CD14-positive monocyte (primary cell): ENCODE data around the gene EPHA1. TPM values are rescaled to one million over a fixed set of nuclear protein-coding genes. Genes with fewer than 3 reads are reported as not detected.

Experiments
- DNase-seq, 3 donors: peaks; one replicate each; pipeline ENCODE4 v3.0.0-alpha.2; 2011 to 2022
- H2AFZ ChIP-seq: 2 replicates; pipeline ENCODE4 v1.6.0; 2012; ENCODE audit warnings: mild to moderate bottlenecking, low read depth, low read length, inconsistent platforms; ENCODE audit not compliant: insufficient read depth, poor library complexity, severe bottlenecking
- H3K27ac ChIP-seq, 2 donors: 1 replicate in 1 of 2; 2 replicates in 1 of 2; pipeline ENCODE4 v1.5.1; 2012 to 2013; ENCODE audit warnings: low read length in 2 of 2, control low read depth in 1 of 2, inconsistent platforms in 1 of 2, low read depth in 1 of 2, mild to moderate bottlenecking in 1 of 2
- H3K27me3 ChIP-seq, 2 donors: one replicate each; pipeline versions ENCODE4 v1.6.0 to v1.6.1; 2011 to 2013; ENCODE audit warnings: low read length in 2 of 2; ENCODE audit not compliant: control insufficient read depth in 2 of 2, insufficient read depth in 2 of 2
- H3K36me3 ChIP-seq, 2 donors: replicated peaks in 1 of 2; 1 replicate in 1 of 2; 2 replicates in 1 of 2; pipeline versions ENCODE4 v1.5.1 to v1.6.1; 2012 to 2013; ENCODE audit warnings: low read length in 2 of 2, control low read depth in 1 of 2, inconsistent platforms in 1 of 2, mild to moderate bottlenecking in 1 of 2; ENCODE audit not compliant: insufficient read depth in 2 of 2, control insufficient read depth in 1 of 2
- H3K4me1 ChIP-seq, 2 donors: 1 replicate in 1 of 2; 2 replicates in 1 of 2; pipeline versions ENCODE4 v1.5.1 to v1.6.1; 2012 to 2013; ENCODE audit warnings: low read length in 2 of 2, control low read depth in 1 of 2, inconsistent platforms in 1 of 2, mild to moderate bottlenecking in 1 of 2, moderate library complexity in 1 of 2; ENCODE audit not compliant: insufficient read depth in 2 of 2, control insufficient read depth in 1 of 2
- H3K4me2 ChIP-seq: replicated peaks from 2 replicates; pipeline ENCODE3; 2012; ENCODE audit warnings: low read length, moderate library complexity, mild to moderate bottlenecking; ENCODE audit not compliant: poor library complexity, severe bottlenecking; ENCODE audit errors: extremely low read depth
- H3K4me3 ChIP-seq, 3 experiments: fragments of 200-600 bp in 1 of 3; sonication (generic) in 1 of 3; replicated peaks in 1 of 3; 1 replicate in 2 of 3; 2 replicates in 1 of 3; pipeline ENCODE4 v1.5.1; 2011 to 2013; ENCODE audit warnings: low read length in 3 of 3, mild to moderate bottlenecking in 3 of 3, control low read depth in 2 of 3, low read depth in 2 of 3, inconsistent platforms in 1 of 3, moderate library complexity in 1 of 3
- H3K79me2 ChIP-seq: 2 replicates; pipeline ENCODE4 v1.6.0; 2012; ENCODE audit warnings: mild to moderate bottlenecking, control low read depth, inconsistent platforms, low read length, moderate library complexity; ENCODE audit not compliant: insufficient read depth
- H3K9ac ChIP-seq: 2 replicates; pipeline ENCODE4 v1.6.0; 2017; ENCODE audit warnings: low read length, mild to moderate bottlenecking; ENCODE audit not compliant: insufficient read depth, poor library complexity, severe bottlenecking
- H3K9me3 ChIP-seq, 2 donors: replicated peaks in 1 of 2; 1 replicate in 1 of 2; 2 replicates in 1 of 2; pipeline versions ENCODE4 v1.5.1 to v1.6.1; 2012 to 2013; ENCODE audit warnings: low read length in 2 of 2, control low read depth in 1 of 2; ENCODE audit not compliant: control insufficient read depth in 1 of 2, insufficient read depth in 1 of 2
- H4K20me1 ChIP-seq: 2 replicates; pipeline ENCODE4 v1.6.0; 2012; ENCODE audit warnings: mild to moderate bottlenecking, low read length, control low read depth, moderate library complexity; ENCODE audit not compliant: insufficient read depth
- H3K27ac Mint-ChIP-seq, 7 donors: one replicate each; pipeline ENCODE4 v1.8.0; 2020; ENCODE audit warnings: mild to moderate bottlenecking in 7 of 7, mixed read lengths in 7 of 7, moderate library complexity in 6 of 7, inconsistent platforms in 2 of 7
- H3K27me3 Mint-ChIP-seq, 3 donors: one replicate each; pipeline ENCODE4 v1.8.0; 2021 to 2022; ENCODE audit warnings: low read depth in 3 of 3, mild to moderate bottlenecking in 3 of 3, mixed read lengths in 3 of 3, moderate library complexity in 3 of 3, inconsistent platforms in 1 of 3
- H3K36me3 Mint-ChIP-seq, 2 donors: one replicate each; pipeline ENCODE4 v1.8.0; 2020; ENCODE audit warnings: mixed read lengths in 2 of 2, inconsistent platforms in 1 of 2, mild to moderate bottlenecking in 1 of 2
- H3K4me1 Mint-ChIP-seq: one replicate; pipeline ENCODE4 v1.8.0; 2020; ENCODE audit warnings: mild to moderate bottlenecking, mixed read lengths
- H3K4me3 Mint-ChIP-seq, 2 donors: one replicate each; pipeline ENCODE4 v1.8.0; 2020; ENCODE audit warnings: mild to moderate bottlenecking in 2 of 2, mixed read lengths in 2 of 2, moderate library complexity in 1 of 2
- H3K9me3 Mint-ChIP-seq, 7 donors: one replicate each; pipeline ENCODE4 v1.8.0; 2020 to 2022; ENCODE audit warnings: mixed read lengths in 7 of 7, mild to moderate bottlenecking in 6 of 7, moderate library complexity in 6 of 7, inconsistent platforms in 2 of 7
- WGBS: methylation state at CpG from one replicate; pipeline ENCODE4 v1.1.5; 2013; ENCODE audit warnings: missing lambda C conversion rate; ENCODE audit not compliant: insufficient coverage; 5-methylcytosine and 5-hydroxymethylcytosine counted together
- intact Hi-C, 2 donors: fragments of 100-400 bp; cut with micrococcal nuclease; formaldehyde crosslinking; loops; one replicate each; pipeline versions ENCODE4 v1.15.0 to v1.15.1; 2023
- polyA plus RNA-seq, 3 donors: library from polyadenylated mRNA; depleted of rRNA in 1 of 3; unstranded in 2 of 3; stranded (reverse) in 1 of 3; fragments of 300-500 nt in 2 of 3; fragments of >200 nt in 1 of 3; fragmentation: Illumina TruSeq in 2 of 3; gene quantifications; 1 replicate in 2 of 3; 2 replicates in 1 of 3; pipeline ENCODE4 v1.2.3, GENCODE V29; 2012 to 2021
- TF ChIP-seq, protein P1 (sequence below): fragments of 200-600 bp; IDR thresholded peaks from one replicate; pipeline ENCODE4 v1.8.0; 2022; ENCODE audit warnings: antibody characterized with exemption, mild to moderate bottlenecking

The EPHA1 gene
- polyA plus RNA-seq, 3 donors = 0.50 to 0.95 TPM; not detected in 1

DNA sequence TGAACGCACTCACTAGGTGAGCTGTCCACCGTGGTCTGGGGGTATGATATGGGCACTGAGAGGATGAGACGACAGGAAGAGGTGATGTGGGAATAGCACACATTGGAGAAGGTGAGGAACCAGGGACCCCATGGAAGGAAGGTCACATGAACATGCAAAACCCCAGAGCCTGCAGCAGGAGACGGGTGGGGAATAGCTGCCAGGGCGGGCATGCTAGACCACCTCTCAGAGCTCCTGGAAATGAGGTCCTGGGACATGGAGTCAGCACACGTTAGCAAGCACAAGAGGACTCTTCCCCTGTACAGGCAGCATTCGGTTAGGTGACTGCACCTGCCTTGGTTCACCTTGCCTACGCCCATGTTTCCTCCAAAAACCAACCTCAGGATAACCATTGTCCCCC lies 54.3 kb downstream of the EPHA1 start:
- H3K36me3 Mint-ChIP-seq = peaks cover 3 to 10% of the 10 kb centered on the region in 2 donors
- Histone ChIP-seq H3K27me3 (no peaks in the 10 kb centered on the region), H3K4me2 (no peak overlapping the region), H3K9ac (no peak overlapping the region), H4K20me1 (no peaks in the 10 kb centered on the region), H3K4me1 (no peaks in the 10 kb centered on the region), H2AFZ (no peak overlapping the region), H3K79me2 (no peaks in the 10 kb centered on the region), H3K27ac (no peak overlapping the region), H3K36me3 (no peaks in the 10 kb centered on the region), H3K4me3 (no peak overlapping the region), H3K9me3 (no peaks in the 10 kb centered on the region)
- no peak overlapping the region for H3K27ac Mint-ChIP-seq
- intact Hi-C loops = no loop called here
- H3K9me3 Mint-ChIP-seq = peaks cover 0 to 3% (median 0%) of the 10 kb centered on the region in 7 donors
- no peak for DNase-seq
- WGBS = 89% methylated on average over 6 of the region's 8 CpGs
- TF ChIP-seq, protein P1, sequence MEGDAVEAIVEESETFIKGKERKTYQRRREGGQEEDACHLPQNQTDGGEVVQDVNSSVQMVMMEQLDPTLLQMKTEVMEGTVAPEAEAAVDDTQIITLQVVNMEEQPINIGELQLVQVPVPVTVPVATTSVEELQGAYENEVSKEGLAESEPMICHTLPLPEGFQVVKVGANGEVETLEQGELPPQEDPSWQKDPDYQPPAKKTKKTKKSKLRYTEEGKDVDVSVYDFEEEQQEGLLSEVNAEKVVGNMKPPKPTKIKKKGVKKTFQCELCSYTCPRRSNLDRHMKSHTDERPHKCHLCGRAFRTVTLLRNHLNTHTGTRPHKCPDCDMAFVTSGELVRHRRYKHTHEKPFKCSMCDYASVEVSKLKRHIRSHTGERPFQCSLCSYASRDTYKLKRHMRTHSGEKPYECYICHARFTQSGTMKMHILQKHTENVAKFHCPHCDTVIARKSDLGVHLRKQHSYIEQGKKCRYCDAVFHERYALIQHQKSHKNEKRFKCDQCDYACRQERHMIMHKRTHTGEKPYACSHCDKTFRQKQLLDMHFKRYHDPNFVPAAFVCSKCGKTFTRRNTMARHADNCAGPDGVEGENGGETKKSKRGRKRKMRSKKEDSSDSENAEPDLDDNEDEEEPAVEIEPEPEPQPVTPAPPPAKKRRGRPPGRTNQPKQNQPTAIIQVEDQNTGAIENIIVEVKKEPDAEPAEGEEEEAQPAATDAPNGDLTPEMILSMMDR = no peak
- H3K4me3 Mint-ChIP-seq = no peak overlapping the region
- peaks cover 4% of the 10 kb centered on the region for H3K4me1 Mint-ChIP-seq
- peaks cover 7 to 12% (median 10%) of the 10 kb centered on the region in 3 donors for H3K27me3 Mint-ChIP-seq

DNA sequence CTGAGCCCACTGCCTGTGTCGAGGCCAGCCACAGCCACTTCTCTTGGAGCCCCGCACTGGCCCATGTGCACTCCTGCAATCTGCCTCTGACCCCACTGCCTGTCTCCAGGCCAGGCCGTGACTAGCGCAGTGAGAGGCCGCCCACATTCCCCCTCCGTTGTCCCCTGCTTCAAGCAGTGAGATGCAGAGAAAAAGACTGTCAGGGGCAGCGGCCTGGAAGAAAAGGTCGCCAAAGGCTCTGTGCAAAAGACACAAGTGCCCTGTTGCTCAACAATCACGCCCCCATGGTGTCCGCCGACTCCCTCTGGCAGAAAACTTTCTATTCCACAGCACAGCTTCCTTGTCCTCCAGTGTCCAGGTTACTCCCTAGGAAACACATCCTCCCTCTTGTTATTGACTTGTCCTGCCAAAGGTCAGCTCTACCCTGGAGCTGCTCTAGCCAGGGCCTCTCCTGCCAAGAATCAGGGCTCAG lies 56.1 kb downstream of the EPHA1 start:
- Histone ChIP-seq H3K4me2 (no peak overlapping the region), H3K27ac (no peak overlapping the region), H3K79me2 (no peaks in the 10 kb centered on the region), H3K4me1 (no peaks in the 10 kb centered on the region), H4K20me1 (no peaks in the 10 kb centered on the region), H3K27me3 (no peaks in the 10 kb centered on the region), H2AFZ (no peak overlapping the region), H3K9ac (no peak overlapping the region), H3K36me3 (no peaks in the 10 kb centered on the region), H3K4me3 (no peak overlapping the region), H3K9me3 (no peaks in the 10 kb centered on the region)
- TF ChIP-seq, protein P1 = no peak
- H3K9me3 Mint-ChIP-seq = peaks cover 0 to 3% (median 0%) of the 10 kb centered on the region in 7 donors
- H3K4me1 Mint-ChIP-seq = peaks cover 4% of the 10 kb centered on the region
- peaks cover 3 to 8% of the 10 kb centered on the region in 2 donors for H3K36me3 Mint-ChIP-seq
- no peak for DNase-seq
- no peak overlapping the region for H3K4me3 Mint-ChIP-seq
- 78% methylated on average over 11 of the region's 11 CpGs for WGBS
- intact Hi-C loops = no loop called here
- H3K27ac Mint-ChIP-seq = no peak overlapping the region
- H3K27me3 Mint-ChIP-seq = peaks cover 3 to 4% (median 4%) of the 10 kb centered on the region in 3 donors
